T-helper 1 cell treated with Interleukin-12 subunit alpha and Interleukin-12 subunit beta and Interleukin-4 antibody, amounts not matched to agents 30 ng/mL and 1 ng/mL, for 36 hours (primary cell): ENCODE data around the gene CAPN15. TPM values are rescaled to one million over a fixed set of nuclear protein-coding genes. Genes with fewer than 3 reads are reported as not detected.

Experiments
- intact Hi-C: fragments of 100-400 bp; cut with micrococcal nuclease; formaldehyde crosslinking; loops from one replicate; pipeline ENCODE4 v1.15.1; 2024
- total RNA-seq: library from RNA; stranded (reverse); gene quantifications from 2 replicates; pipeline ENCODE4 v1.2.3, GENCODE V29; 2022

The CAPN15 gene
- total RNA-seq, 1 donor from 2014 or later, result 86.5 TPM

GRCh38 chr16:524274-525040 lies 3.1 kb upstream of the CAPN15 start:
- intact Hi-C loops, result loop anchor here (1.0 to 5.0 kb wide), 4 partner anchors 99 to 143 kb away; partner anchors contain the start of genes DECR2, PGAP6, RAB11FIP3 and RHOT2

- intact Hi-C loops, result loop anchor here (1.0 to 5.0 kb wide), 4 partner anchors 100 to 143 kb away; partner anchors contain the start of genes DECR2, PGAP6, RAB11FIP3 and RHOT2
Measured at GRCh38 chr16:525123-525519, 2.4 kb upstream of the CAPN15 start.

- intact Hi-C loops, result loop anchor here (1.0 to 5.0 kb wide), 7 partner anchors 43 to 445 kb away; partner anchors contain the start of genes DECR2, LMF1, NPRL3 and PGAP6
Measured at GRCh38 chr16:525520-526180, 1.9 kb upstream of the CAPN15 start.

GRCh38 chr16:526181-527014 lies 1.1 kb upstream of the CAPN15 start:
- intact Hi-C loops, result loop anchor here (1.0 to 5.0 kb wide), 11 partner anchors 42 to 473 kb away; partner anchors contain the start of genes DECR2, JMJD8, LMF1 and METTL26

GRCh38 chr16:528111-529011 lies 849 bp downstream of the CAPN15 start:
- intact Hi-C loops, result loop anchor here (5.0 kb wide), 3 partner anchors 126 to 146 kb away; partner anchors contain the start of genes DECR2, PGAP6 and RHOT2

GRCh38 chr16:529012-529575 lies 1.6 kb downstream of the CAPN15 start:
- intact Hi-C loops, result loop anchor here (5.0 kb wide), 3 partner anchors 127 to 147 kb away; partner anchors contain the start of genes DECR2, PGAP6 and RHOT2

GRCh38 chr16:530111-530817 lies 2.8 kb downstream of the CAPN15 start:
- intact Hi-C loops, result no loop called here

GRCh38 chr16:531494-532125 lies 4.1 kb downstream of the CAPN15 start:
- intact Hi-C loops, result no loop called here

GRCh38 chr16:533391-534123 lies 6.0 kb downstream of the CAPN15 start:
- intact Hi-C loops, result no loop called here

GRCh38 chr16:534135-534534 lies 6.6 kb downstream of the CAPN15 start:
- intact Hi-C loops, result no loop called here

- intact Hi-C loops, result no loop called here
Measured at GRCh38 chr16:534856-535445, 7.4 kb downstream of the CAPN15 start.

GRCh38 chr16:535446-536405 lies 8.2 kb downstream of the CAPN15 start:
- intact Hi-C loops, result no loop called here

GRCh38 chr16:536746-537145 lies 9.2 kb downstream of the CAPN15 start:
- intact Hi-C loops, result no loop called here

- intact Hi-C loops, result no loop called here
Measured at GRCh38 chr16:537415-538335, 10.2 kb downstream of the CAPN15 start.

- intact Hi-C loops, result no loop called here
Measured at GRCh38 chr16:539901-540530, 12.5 kb downstream of the CAPN15 start.
